ENCODE results near the gene VAMP8.

DNA sequence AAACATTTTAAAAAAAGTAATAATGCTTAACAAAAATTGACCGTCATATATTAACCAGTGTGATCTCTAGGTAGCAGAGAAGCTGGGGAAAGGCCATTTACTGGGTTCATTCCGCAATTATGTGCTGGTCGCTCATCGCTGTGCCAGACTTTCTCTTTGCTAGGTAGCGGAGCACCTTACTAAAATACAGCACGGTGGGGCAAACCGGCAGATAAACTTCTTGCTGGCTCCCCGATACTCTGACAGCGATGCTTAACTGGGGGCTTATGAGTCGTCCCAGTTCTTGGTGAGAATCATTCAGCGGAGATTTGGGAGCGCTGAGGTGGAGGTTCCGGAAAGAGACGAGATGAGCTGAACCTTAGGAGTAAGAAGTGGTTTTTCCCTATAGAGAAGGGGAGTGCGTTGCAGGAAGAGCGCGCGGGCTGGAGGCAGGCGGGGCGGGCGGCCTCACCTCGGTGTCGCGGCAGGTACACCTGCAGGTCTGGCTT is 33.9 kb downstream of the VAMP8 start:
- TF ChIP-seq EZH2 (IDR thresholded peaks at IDR 0.05; ENCODE audit: insufficient read depth, poor library complexity, severe bottlenecking) (no peak), EZH2phosphoT487 (IDR thresholded peaks at IDR 0.05; ENCODE audit: insufficient read depth, low read depth) (no peak)

All from GM23248 (cell line).